ENCODE data around the gene SERPINA1.

Gene SERPINA1

DNA sequence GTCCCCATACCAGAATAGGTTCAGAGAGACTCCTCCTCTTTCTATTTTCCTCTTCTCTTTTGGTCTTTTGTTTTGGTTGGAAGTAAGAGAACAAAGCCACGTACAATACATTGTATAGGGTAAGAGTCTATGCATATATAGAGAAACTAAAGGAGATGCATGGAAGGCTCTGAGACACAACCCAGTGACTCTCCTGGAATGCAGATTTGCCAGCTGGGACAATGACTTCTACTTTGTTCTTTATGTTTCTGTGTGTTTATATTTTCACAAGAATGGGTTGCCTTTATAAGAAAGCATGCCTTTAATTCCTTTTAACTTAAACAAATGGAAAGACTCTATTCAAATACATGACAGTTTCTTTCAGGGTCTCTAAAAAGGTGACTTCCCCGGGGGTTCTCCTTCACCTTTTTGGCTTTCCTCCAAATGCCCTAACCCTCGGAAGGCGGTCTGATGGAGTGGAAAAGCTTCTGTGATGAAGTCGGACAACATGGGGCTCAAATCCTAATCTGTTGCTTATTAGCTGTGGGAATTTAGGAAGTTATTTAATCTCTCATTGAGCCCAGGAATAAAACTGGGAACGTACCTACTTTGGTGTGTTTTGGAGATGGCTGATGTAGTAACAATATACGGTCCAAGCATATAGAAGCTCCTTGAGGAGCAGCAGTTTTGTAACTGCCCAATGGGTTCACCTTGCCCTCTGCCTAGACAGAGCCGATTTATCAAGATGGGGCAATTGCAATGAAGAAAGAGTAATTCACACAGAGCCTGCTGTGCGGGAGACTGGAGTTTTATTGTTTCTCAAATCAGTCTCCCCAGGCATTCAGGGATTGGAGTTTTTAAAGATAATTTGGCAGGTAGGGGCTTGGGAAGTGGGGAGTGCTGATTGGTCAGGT is 9.1 kb upstream of the SERPINA1 start:
- DNase-seq (ENCODE audit: low read depth): no peak

- DNase-seq (ENCODE audit: low read depth): no peak
These were observed 8.3 kb upstream of the SERPINA1 start for GRCh38 chr14:94396628-94397225.

- DNase-seq (ENCODE audit: low read depth): no peak
These were observed 7.6 kb upstream of the SERPINA1 start for GRCh38 chr14:94395888-94396574.

- no peak for DNase-seq (ENCODE audit: low read depth)
These were observed 7.0 kb upstream of the SERPINA1 start for GRCh38 chr14:94395282-94395887.

DNA sequence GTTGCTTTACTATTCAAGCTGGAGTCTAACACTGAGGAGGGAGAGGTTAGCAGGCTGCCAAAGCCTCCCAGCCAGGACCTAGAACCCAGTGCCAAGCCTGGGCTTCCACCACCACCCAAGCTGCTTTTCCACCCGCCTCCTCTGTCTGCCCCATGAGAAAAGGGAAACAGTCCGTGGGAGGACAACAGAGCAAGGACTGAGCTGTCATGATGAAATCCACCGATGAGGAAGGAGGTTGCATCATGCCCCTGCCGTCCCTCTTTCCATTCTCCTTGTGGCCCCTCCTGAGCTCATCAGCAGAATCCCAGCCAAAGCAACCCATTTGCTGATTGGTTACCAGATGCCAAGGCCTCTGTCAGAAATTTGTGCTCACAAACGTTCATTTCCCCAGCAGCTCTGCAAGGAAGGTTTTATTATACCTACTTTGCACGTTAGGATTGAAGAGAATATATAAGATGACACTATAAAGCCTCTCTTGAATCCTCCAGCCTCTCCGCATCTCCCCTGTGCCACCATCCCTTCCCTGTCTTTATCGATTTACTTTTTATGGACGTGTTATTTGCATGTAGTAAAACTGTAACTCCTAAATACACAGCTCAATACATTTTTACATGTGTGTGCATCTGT is 6.3 kb upstream of the SERPINA1 start:
- DNase-seq (ENCODE audit: low read depth): no peak

GRCh38 chr14:94394025-94394493 is 5.7 kb upstream of the SERPINA1 start:
- no peak for DNase-seq (ENCODE audit: low read depth)

DNA sequence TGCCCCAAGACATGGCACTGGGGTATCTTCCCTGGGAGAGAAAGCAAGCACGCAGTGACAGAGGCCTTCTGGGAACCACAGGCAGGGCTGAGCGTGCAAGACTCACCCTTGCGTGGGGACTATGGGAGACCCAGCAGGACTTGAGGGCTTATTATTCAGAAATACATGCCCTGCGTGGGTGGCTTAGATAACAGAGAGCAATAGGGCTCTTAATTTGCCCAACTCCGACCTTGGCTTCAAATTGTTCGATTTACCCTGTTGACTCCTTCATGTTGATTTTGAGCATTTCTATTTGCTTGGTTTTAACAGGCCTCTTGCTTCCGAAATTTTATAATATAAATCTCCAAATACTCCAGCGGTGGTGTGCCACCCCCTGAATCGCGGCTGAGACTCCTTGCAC is 5.1 kb upstream of the SERPINA1 start:
- no peak for DNase-seq (ENCODE audit: low read depth)

- DNase-seq (ENCODE audit: low read depth): no peak
These were observed 4.1 kb upstream of the SERPINA1 start for GRCh38 chr14:94392510-94392935.

- no peak for DNase-seq (ENCODE audit: low read depth)
These were observed 3.0 kb upstream of the SERPINA1 start for GRCh38 chr14:94391281-94391975.

- no peak for DNase-seq (ENCODE audit: low read depth)
These were observed 2.1 kb upstream of the SERPINA1 start for GRCh38 chr14:94390372-94391086.

GRCh38 chr14:94389731-94390371 is 1.4 kb upstream of the SERPINA1 start:
- no peak for DNase-seq (ENCODE audit: low read depth)

- no peak for DNase-seq (ENCODE audit: low read depth)
These were observed 685 bp upstream of the SERPINA1 start for GRCh38 chr14:94389104-94389469.

DNA sequence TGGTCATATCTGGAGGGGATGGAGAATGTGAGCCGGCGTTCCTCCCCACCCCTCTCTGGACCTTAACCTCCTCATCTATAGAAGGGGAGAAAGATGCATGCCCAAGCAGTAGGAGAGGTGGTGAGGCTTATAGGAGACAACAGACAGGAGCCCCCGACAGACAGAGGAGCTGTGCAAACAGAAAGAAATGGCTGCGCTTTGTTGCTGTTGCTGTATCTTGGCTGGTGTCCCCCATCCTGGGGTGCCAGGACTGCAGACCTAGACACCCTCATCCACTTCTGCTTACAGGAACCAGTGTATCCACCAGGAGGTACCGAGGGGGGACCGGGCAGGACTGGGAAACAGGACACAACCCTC is 397 bp downstream of the SERPINA1 start:
- DNase-seq (ENCODE audit: low read depth): no peak

DNA sequence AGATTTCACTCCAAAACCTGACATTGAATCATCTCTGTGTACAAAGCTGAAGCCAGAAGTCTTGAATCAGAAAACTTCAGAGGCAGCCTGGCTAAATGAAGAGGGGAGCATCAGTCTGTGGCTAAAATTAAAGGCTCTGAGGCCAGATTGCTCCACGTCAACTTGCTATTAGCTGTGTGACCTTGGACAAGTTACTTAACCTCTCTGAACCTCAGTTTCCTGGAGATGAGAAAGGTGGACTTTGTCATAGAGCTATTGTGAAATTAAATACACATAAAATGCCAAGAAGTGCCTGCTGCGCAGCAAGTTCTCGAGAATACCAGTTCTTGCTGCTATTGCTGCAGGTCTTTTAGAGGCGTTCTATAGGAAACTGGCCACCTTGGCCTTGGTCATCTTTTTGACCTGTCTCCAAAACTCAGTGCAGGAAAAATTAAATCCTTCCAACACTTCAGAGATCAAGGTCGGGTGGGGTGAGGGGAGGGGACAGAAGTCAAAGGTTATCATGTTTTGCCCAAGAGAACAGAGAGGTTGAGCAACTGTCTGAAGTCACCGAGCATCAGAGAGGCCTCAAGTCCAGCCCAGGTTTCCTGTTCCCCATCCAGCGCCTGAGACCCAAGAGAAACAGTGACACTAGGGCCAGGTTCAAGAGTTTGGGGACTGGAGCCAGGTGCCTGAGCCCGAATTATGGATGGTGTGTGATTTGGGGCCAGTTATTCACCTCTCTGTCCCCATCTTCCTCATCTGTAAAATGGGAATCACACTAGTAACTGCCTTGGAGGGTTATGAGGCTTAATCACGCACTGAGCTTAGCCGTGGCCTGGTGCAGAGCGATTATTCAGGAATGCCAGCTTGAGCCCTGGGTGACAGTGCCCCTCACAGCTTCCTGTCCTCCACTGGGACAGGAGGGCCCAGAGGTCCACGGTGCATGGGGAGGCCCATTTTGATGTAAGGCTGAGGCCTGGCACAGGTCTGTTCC is 1.1 kb downstream of the SERPINA1 start:
- DNase-seq (ENCODE audit: low read depth): no peak

DNA sequence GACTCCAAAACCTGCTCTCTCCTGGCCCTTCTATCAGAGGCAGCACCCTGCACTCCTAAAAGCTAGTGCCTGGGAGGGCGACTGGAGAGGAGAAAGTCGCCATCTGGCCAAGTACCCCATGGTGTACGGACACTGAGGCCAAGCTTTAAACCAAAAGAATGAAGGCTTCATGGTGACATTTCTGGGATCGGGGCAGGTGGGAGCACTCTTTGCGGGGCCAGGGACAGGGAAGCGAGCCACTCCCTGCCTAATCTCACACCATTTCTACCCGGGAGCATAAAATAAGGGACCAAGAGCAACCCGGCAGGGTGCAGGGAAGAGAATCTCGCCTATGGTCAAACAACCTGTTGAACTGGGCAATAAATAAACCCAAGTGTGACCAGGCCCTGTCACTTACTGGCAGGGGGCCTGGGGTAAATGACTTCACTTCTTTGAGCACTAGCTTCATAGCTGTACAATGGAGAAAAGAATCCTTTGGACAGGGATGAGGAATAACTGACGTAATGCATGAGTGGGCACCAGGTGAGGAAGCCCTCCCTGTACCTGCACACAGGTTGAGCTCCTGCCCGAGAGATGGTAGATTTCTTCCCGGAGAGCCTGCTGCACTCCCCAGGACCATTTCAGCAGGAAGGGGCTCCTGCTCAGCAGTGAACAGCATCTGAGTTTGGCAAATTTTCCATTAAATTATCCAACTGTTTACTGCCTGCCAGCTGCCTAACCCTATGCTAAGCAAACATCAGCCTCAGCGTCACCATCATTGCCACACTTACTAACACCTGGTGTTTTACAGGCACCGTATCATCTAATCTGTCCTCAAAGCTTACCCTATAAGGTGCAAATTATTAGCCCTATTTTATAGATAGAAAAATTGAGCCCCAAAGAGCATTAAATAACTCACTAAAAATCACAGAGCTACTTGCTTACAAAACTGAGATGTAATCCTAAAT is 2.0 kb downstream of the SERPINA1 start:
- no peak for DNase-seq (ENCODE audit: low read depth)

DNA sequence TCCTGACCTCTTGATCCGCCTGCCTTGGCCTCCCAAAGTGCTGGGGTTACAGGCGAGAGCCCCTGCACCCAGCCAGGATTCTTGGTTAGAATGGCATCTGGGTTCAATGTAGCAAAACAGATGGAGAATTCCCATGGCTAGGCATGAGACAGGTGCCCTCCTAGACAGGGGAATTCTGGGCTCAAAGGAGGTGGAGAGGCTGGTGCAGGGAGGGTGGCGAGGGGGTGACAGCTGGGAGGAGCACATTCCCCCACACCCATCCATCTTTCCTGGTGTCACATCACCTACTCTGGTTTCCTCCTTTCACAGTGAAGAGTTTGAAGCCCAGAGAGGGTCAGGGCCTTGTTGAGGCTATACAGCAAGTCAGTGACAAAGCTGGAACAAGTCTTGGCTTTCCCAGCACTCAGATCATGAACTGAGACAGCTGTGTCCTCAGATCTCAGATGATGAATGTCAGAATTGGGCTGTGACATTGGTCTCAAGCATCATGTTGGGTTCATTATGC is 2.8 kb downstream of the SERPINA1 start:
- DNase-seq (ENCODE audit: low read depth): no peak

DNA sequence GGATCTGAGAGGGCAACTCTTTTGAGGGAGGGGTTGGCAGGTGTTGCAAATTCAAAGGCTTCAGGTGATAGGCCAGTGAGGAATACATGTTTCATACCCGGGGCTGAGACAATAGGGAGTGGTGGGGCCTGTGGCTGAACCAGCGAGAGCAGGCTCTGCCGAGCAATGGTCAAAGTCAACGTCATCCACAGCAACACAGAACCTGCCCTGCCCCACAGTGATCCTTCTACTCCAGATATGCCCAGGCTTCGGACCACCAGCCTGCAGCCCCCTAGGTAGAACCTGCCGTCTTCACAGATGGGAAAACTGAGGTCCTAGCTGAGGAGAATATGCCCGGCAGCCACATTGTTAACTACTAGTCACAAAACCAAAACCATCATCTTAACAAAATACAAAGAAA is 4.1 kb downstream of the SERPINA1 start:
- DNase-seq (ENCODE audit: low read depth): no peak

DNA sequence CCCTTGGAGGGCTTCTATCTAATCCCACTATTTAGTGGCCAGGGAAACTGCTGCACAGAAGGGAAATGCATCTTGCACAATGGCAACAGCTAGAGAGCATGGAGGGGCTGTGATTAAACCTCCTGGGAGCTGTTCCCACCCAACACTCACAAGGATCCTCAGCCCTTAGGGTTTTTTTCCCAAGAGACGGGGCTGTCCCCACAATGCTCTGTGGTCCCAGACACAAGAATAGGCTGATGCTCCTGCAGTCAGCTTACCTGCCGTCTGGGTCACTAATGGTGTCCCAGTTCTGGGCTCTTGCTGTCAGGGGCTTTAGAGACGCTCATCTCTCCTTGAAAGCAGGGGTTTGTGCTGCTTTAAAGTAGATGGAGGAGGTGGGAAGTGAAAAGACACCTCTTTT is 4.6 kb downstream of the SERPINA1 start:
- DNase-seq (ENCODE audit: low read depth): no peak
